ENCODE results near the gene EPHB1.

EPHB1 gene

GRCh38 chr3:135262441-135262840 is 467.4 kb downstream of the EPHB1 start:
- no peaks in the 10 kb centered on the region for H3K4me1 ChIP-seq (ENCODE audit: control insufficient read depth in 5 of 5, insufficient read depth in 5 of 5, low read length in 5 of 5)
- H3K36me3 ChIP-seq (ENCODE audit: control insufficient read depth in 5 of 5, insufficient read depth in 5 of 5, low read length in 5 of 5), result no peaks in the 10 kb centered on the region
- no peaks in the 10 kb centered on the region for H3K27me3 ChIP-seq (ENCODE audit: control insufficient read depth in 5 of 5, insufficient read depth in 4 of 5, low read length in 5 of 5)
- no peak overlapping the region for H3K9ac ChIP-seq (ENCODE audit: low read length in 5 of 5)
- H3K27ac ChIP-seq (ENCODE audit: low read depth, low read length), result no peak overlapping the region
- H3K9me3 ChIP-seq (ENCODE audit: control insufficient read depth in 5 of 5, low read length in 5 of 5), result no peaks in the 10 kb centered on the region
- no peak overlapping the region for H3K4me3 ChIP-seq (ENCODE audit: low read depth in 1 of 5, low read length in 5 of 5)

- H3K4me3 ChIP-seq (ENCODE audit: low read depth in 1 of 5, low read length in 5 of 5), result no peak overlapping the region
- H3K9ac ChIP-seq (ENCODE audit: low read length in 5 of 5), result no peak overlapping the region
- H3K9me3 ChIP-seq (ENCODE audit: control insufficient read depth in 5 of 5, low read length in 5 of 5), result no peaks in the 10 kb centered on the region
- H3K27ac ChIP-seq (ENCODE audit: low read depth, low read length), result no peak overlapping the region
- no peaks in the 10 kb centered on the region for H3K27me3 ChIP-seq (ENCODE audit: control insufficient read depth in 5 of 5, insufficient read depth in 4 of 5, low read length in 5 of 5)
- no peaks in the 10 kb centered on the region for H3K36me3 ChIP-seq (ENCODE audit: control insufficient read depth in 5 of 5, insufficient read depth in 5 of 5, low read length in 5 of 5)
- H3K4me1 ChIP-seq (ENCODE audit: control insufficient read depth in 5 of 5, insufficient read depth in 5 of 5, low read length in 5 of 5), result no peaks in the 10 kb centered on the region
Measured at GRCh38 chr3:135263331-135263730, 468.3 kb downstream of the EPHB1 start.

GRCh38 chr3:135267487-135267886 is 472.4 kb downstream of the EPHB1 start:
- H3K27me3 ChIP-seq (ENCODE audit: control insufficient read depth in 5 of 5, insufficient read depth in 4 of 5, low read length in 5 of 5), result peaks cover 0 to under 1% (median 0%) of the 10 kb centered on the region in 5 donors
- no peak overlapping the region for H3K4me3 ChIP-seq (ENCODE audit: low read depth in 1 of 5, low read length in 5 of 5)
- H3K9me3 ChIP-seq (ENCODE audit: control insufficient read depth in 5 of 5, low read length in 5 of 5), result no peaks in the 10 kb centered on the region
- no peak overlapping the region for H3K9ac ChIP-seq (ENCODE audit: low read length in 5 of 5)
- H3K27ac ChIP-seq (ENCODE audit: low read depth, low read length), result no peak overlapping the region
- no peaks in the 10 kb centered on the region for H3K4me1 ChIP-seq (ENCODE audit: control insufficient read depth in 5 of 5, insufficient read depth in 5 of 5, low read length in 5 of 5)
- H3K36me3 ChIP-seq (ENCODE audit: control insufficient read depth in 5 of 5, insufficient read depth in 5 of 5, low read length in 5 of 5), result no peaks in the 10 kb centered on the region

GRCh38 chr3:135268941-135269532 is 474.0 kb downstream of the EPHB1 start:
- Histone ChIP-seq H3K9ac (ENCODE audit: low read length in 5 of 5) (no peak overlapping the region), H3K27ac (ENCODE audit: low read depth, low read length) (no peak overlapping the region), H3K4me1 (ENCODE audit: control insufficient read depth in 5 of 5, insufficient read depth in 5 of 5, low read length in 5 of 5) (no peaks in the 10 kb centered on the region), H3K4me3 (ENCODE audit: low read depth in 1 of 5, low read length in 5 of 5) (no peak overlapping the region), H3K27me3 (ENCODE audit: control insufficient read depth in 5 of 5, insufficient read depth in 4 of 5, low read length in 5 of 5) (peaks cover 0 to 7% (median 3%) of the 10 kb centered on the region in 5 donors), H3K36me3 (ENCODE audit: control insufficient read depth in 5 of 5, insufficient read depth in 5 of 5, low read length in 5 of 5) (no peaks in the 10 kb centered on the region), H3K9me3 (ENCODE audit: control insufficient read depth in 5 of 5, low read length in 5 of 5) (no peaks in the 10 kb centered on the region)

GRCh38 chr3:135271177-135272025 is 476.3 kb downstream of the EPHB1 start:
- Histone ChIP-seq H3K27me3 (ENCODE audit: control insufficient read depth in 5 of 5, insufficient read depth in 4 of 5, low read length in 5 of 5) (peaks cover 0 to 7% (median 3%) of the 10 kb centered on the region in 5 donors), H3K9me3 (ENCODE audit: control insufficient read depth in 5 of 5, low read length in 5 of 5) (no peaks in the 10 kb centered on the region), H3K4me3 (ENCODE audit: low read depth in 1 of 5, low read length in 5 of 5) (no peak overlapping the region), H3K36me3 (ENCODE audit: control insufficient read depth in 5 of 5, insufficient read depth in 5 of 5, low read length in 5 of 5) (no peaks in the 10 kb centered on the region), H3K27ac (ENCODE audit: low read depth, low read length) (no peak overlapping the region), H3K9ac (ENCODE audit: low read length in 5 of 5) (no peak overlapping the region), H3K4me1 (ENCODE audit: control insufficient read depth in 5 of 5, insufficient read depth in 5 of 5, low read length in 5 of 5) (no peaks in the 10 kb centered on the region)

- no peak overlapping the region for H3K4me3 ChIP-seq (ENCODE audit: low read depth in 1 of 5, low read length in 5 of 5)
Measured at GRCh38 chr3:135272026-135272669, 477.1 kb downstream of the EPHB1 start.

GRCh38 chr3:135292162-135292561 is 497.1 kb downstream of the EPHB1 start:
- no peaks in the 10 kb centered on the region for H3K4me1 ChIP-seq (ENCODE audit: control insufficient read depth in 5 of 5, insufficient read depth in 5 of 5, low read length in 5 of 5)
- no peak overlapping the region for H3K4me3 ChIP-seq (ENCODE audit: low read depth in 1 of 5, low read length in 5 of 5)
- peaks cover 0 to 3% (median 2%) of the 10 kb centered on the region in 5 donors for H3K9me3 ChIP-seq (ENCODE audit: control insufficient read depth in 5 of 5, low read length in 5 of 5)
- no peaks in the 10 kb centered on the region for H3K36me3 ChIP-seq (ENCODE audit: control insufficient read depth in 5 of 5, insufficient read depth in 5 of 5, low read length in 5 of 5)
- H3K27me3 ChIP-seq (ENCODE audit: control insufficient read depth in 5 of 5, insufficient read depth in 4 of 5, low read length in 5 of 5), result no peaks in the 10 kb centered on the region
- H3K9ac ChIP-seq (ENCODE audit: low read length in 5 of 5), result no peak overlapping the region
- H3K27ac ChIP-seq (ENCODE audit: low read depth, low read length), result no peak overlapping the region

More at GRCh38 chr3:135272026-135272669, 477.1 kb downstream of the EPHB1 start:
- Histone ChIP-seq H3K9me3 (ENCODE audit: control insufficient read depth in 5 of 5, low read length in 5 of 5) (no peaks in the 10 kb centered on the region), H3K27me3 (ENCODE audit: control insufficient read depth in 5 of 5, insufficient read depth in 4 of 5, low read length in 5 of 5) (peaks cover 0 to 7% (median 3%) of the 10 kb centered on the region in 5 donors), H3K4me1 (ENCODE audit: control insufficient read depth in 5 of 5, insufficient read depth in 5 of 5, low read length in 5 of 5) (no peaks in the 10 kb centered on the region), H3K27ac (ENCODE audit: low read depth, low read length) (no peak overlapping the region), H3K36me3 (ENCODE audit: control insufficient read depth in 5 of 5, insufficient read depth in 5 of 5, low read length in 5 of 5) (no peaks in the 10 kb centered on the region), H3K9ac (ENCODE audit: low read length in 5 of 5) (no peak overlapping the region)

- no peak overlapping the region for H3K27ac ChIP-seq (ENCODE audit: low read depth, low read length)
- peaks cover 0 to 11% (median 7%) of the 10 kb centered on the region in 5 donors for H3K9me3 ChIP-seq (ENCODE audit: control insufficient read depth in 5 of 5, low read length in 5 of 5)
- no peaks in the 10 kb centered on the region for H3K4me1 ChIP-seq (ENCODE audit: control insufficient read depth in 5 of 5, insufficient read depth in 5 of 5, low read length in 5 of 5)
- H3K9ac ChIP-seq (ENCODE audit: low read length in 5 of 5), result no peak overlapping the region
- H3K27me3 ChIP-seq (ENCODE audit: control insufficient read depth in 5 of 5, insufficient read depth in 4 of 5, low read length in 5 of 5), result no peaks in the 10 kb centered on the region
- H3K36me3 ChIP-seq (ENCODE audit: control insufficient read depth in 5 of 5, insufficient read depth in 5 of 5, low read length in 5 of 5), result no peaks in the 10 kb centered on the region
- H3K4me3 ChIP-seq (ENCODE audit: low read depth in 1 of 5, low read length in 5 of 5), result peak overlapping the region in 1 of 5 donors; percentile 10
Measured at GRCh38 chr3:135301670-135302069, 506.6 kb downstream of the EPHB1 start.

- no peak overlapping the region for H3K4me3 ChIP-seq (ENCODE audit: low read depth in 1 of 5, low read length in 5 of 5)
- peaks cover 0 to 11% (median 7%) of the 10 kb centered on the region in 5 donors for H3K9me3 ChIP-seq (ENCODE audit: control insufficient read depth in 5 of 5, low read length in 5 of 5)
- H3K27ac ChIP-seq (ENCODE audit: low read depth, low read length), result no peak overlapping the region
- no peaks in the 10 kb centered on the region for H3K36me3 ChIP-seq (ENCODE audit: control insufficient read depth in 5 of 5, insufficient read depth in 5 of 5, low read length in 5 of 5)
- H3K4me1 ChIP-seq (ENCODE audit: control insufficient read depth in 5 of 5, insufficient read depth in 5 of 5, low read length in 5 of 5), result no peaks in the 10 kb centered on the region
- H3K9ac ChIP-seq (ENCODE audit: low read length in 5 of 5), result no peak overlapping the region
- no peaks in the 10 kb centered on the region for H3K27me3 ChIP-seq (ENCODE audit: control insufficient read depth in 5 of 5, insufficient read depth in 4 of 5, low read length in 5 of 5)
Measured at GRCh38 chr3:135304378-135304777, 509.3 kb downstream of the EPHB1 start.

Data from subcutaneous abdominal adipose tissue (tissue), 5 donors.